Upper lobe of left lung (tissue), 4 donors: ENCODE measurements around the gene MYO9A.
A peak's percentile ranks its signal among the peaks of the same experiment; 100 is the strongest.

Experiments used
- CTCF ChIP-seq, 6 experiments: fragments of 450-650 bp in 4 of 6; fragments of 200-600 bp in 2 of 6; sonication (generic) in 2 of 6; IDR thresholded peaks; one replicate each; pipeline ENCODE4 v1.5.1; 2016 to 2019; ENCODE audit warnings: antibody characterized with exemption in 6 of 6
- POLR2A ChIP-seq, 4 donors: fragments of 450-650 bp; IDR thresholded peaks; one replicate each; pipeline ENCODE4 v1.5.1; 2016 to 2017; ENCODE audit warnings: antibody characterized with exemption in 4 of 4, mild to moderate bottlenecking in 2 of 4
- POLR2AphosphoS5 ChIP-seq, 2 donors: sonication (generic); formaldehyde crosslinking; IDR thresholded peaks; one replicate each; pipeline ENCODE4 v1.5.1; 2017; ENCODE audit warnings: antibody characterized with exemption in 2 of 2

DNA sequence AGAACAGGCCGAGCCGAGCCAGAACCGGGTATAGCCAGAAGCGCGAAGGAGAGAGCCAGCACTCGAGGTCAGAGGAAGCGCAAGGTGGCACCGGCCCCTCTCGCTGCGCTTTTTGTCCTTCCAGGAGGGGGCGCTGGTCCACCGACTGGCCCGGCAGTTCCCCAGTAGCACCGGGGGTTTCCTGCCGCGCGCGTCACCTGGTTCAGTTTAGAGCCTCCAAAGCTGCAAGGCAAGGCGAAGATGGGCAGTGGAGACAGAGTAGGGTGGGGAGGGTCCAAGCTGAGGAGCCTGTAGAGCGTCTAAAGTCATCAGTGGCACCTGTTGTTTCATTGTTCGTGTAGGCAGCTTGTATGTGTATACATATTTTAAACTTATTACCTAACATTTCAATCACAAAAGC is 315.2 kb downstream of the MYO9A start:
- TF ChIP-seq CTCF (IDR thresholded peaks at IDR 0.05) (peak in 3 of 6 experiments; percentile 13 to 23 (median 16)), POLR2AphosphoS5 (IDR thresholded peaks at IDR 0.05) (no peak), POLR2A (IDR thresholded peaks at IDR 0.05) (no peak)
